GM19438 (cell line): Measurements from ENCODE around the gene TMEM130.
"Not testable (repeated sequence)": the region's sequence is repeated elsewhere in the genome, so short reads cannot be mapped to it uniquely, and the experiment has no call there.

ENCODE experiments used
- ATAC-seq: cut with Tn5 transposase; IDR thresholded peaks from one replicate; pipeline ENCODE4 v1.9.1; 2021; ENCODE audit warnings: low read depth; ENCODE audit not compliant: unreplicated experiment

TMEM130 gene

GRCh38 chr7:98878365-98879197 lies 8.8 kb upstream of the TMEM130 start, which contains the start of gene TRRAP:
TSS of gene TRRAP (plus strand) at chr7:98878532. CDS start at chr7:98881151, 2,619 bp downstream.
- ATAC-seq: peak; percentile 53

- ATAC-seq: peak; percentile 2
Measured at GRCh38 chr7:98877692-98878364, 8.0 kb upstream of the TMEM130 start.

GRCh38 chr7:98877146-98877545 lies 7.3 kb upstream of the TMEM130 start:
- ATAC-seq: no peak

- ATAC-seq: no peak
Measured at GRCh38 chr7:98875501-98875900, 5.7 kb upstream of the TMEM130 start.

GRCh38 chr7:98874942-98875341 lies 5.1 kb upstream of the TMEM130 start:
- no peak for ATAC-seq

- not testable (repeated sequence) for ATAC-seq
Measured at GRCh38 chr7:98873610-98874009, 3.8 kb upstream of the TMEM130 start.

- ATAC-seq: no peak
Measured at GRCh38 chr7:98872328-98872924, 2.6 kb upstream of the TMEM130 start.

- ATAC-seq: no peak
Measured at GRCh38 chr7:98870807-98871491, 1.1 kb upstream of the TMEM130 start.

- ATAC-seq: peak; percentile 76
Measured at GRCh38 chr7:98870121-98870651, 372 bp upstream of the TMEM130 start.

- ATAC-seq: no peak
Measured at GRCh38 chr7:98869027-98869596, 702 bp downstream of the TMEM130 start.

GRCh38 chr7:98868450-98868849 lies 1.4 kb downstream of the TMEM130 start:
- no peak for ATAC-seq

- no peak for ATAC-seq
Measured at GRCh38 chr7:98866765-98867164, 3.0 kb downstream of the TMEM130 start.

- no peak for ATAC-seq
Measured at GRCh38 chr7:98866351-98866750, 3.5 kb downstream of the TMEM130 start.

- ATAC-seq: no peak
Measured at GRCh38 chr7:98864731-98865453, 4.9 kb downstream of the TMEM130 start.

- no peak for ATAC-seq
Measured at GRCh38 chr7:98863601-98864000, 6.2 kb downstream of the TMEM130 start.

GRCh38 chr7:98862716-98863420 lies 6.9 kb downstream of the TMEM130 start:
- ATAC-seq: no peak

- no peak for ATAC-seq
Measured at GRCh38 chr7:98862203-98862602, 7.6 kb downstream of the TMEM130 start.

- ATAC-seq: no peak
Measured at GRCh38 chr7:98860071-98860470, 9.7 kb downstream of the TMEM130 start.
